Transverse colon (tissue), 4 donors: ENCODE results near the gene DLG4. TPM values are rescaled to one million over a fixed set of nuclear protein-coding genes. Genes with fewer than 3 reads are reported as not detected.
A peak's percentile ranks its signal among the peaks of the same experiment; 100 is the strongest.

Experiments
- DNase-seq: peaks from one replicate; pipeline ENCODE4 v3.0.0-alpha.2; 2019
- H3K27ac ChIP-seq, 4 donors: fragments of 200-600 bp; sonication (generic); 2 replicates each; pipeline ENCODE4 v1.5.1; 2016 to 2018; ENCODE audit warnings: inconsistent platforms in 4 of 4
- H3K27me3 ChIP-seq: fragments of 200-600 bp; sonication (generic); 2 replicates; pipeline ENCODE4 v1.5.1; 2017; ENCODE audit warnings: inconsistent platforms
- H3K36me3 ChIP-seq, 4 donors: fragments of 200-600 bp; sonication (generic); 2 replicates each; pipeline ENCODE4 v1.5.1; 2017 to 2019; ENCODE audit warnings: inconsistent platforms in 4 of 4
- H3K4me1 ChIP-seq, 4 donors: fragments of 200-600 bp; sonication (generic); 2 replicates each; pipeline ENCODE4 v1.5.1; 2017 to 2020; ENCODE audit warnings: inconsistent platforms in 4 of 4
- H3K4me3 ChIP-seq, 4 donors: fragments of 200-600 bp; sonication (generic); 1 replicate in 1 of 4; 2 replicates in 3 of 4; pipeline versions ENCODE4 v1.5.1 to v1.6.1; 2017 to 2019; ENCODE audit warnings: inconsistent platforms in 4 of 4
- H3K9me3 ChIP-seq, 2 donors: fragments of 200-600 bp; sonication (generic); 2 replicates each; pipeline ENCODE4 v1.5.1; 2017 to 2019; ENCODE audit warnings: inconsistent platforms in 2 of 2
- EP300 ChIP-seq: sonication (generic); formaldehyde crosslinking; IDR thresholded peaks from one replicate; pipeline ENCODE4 v1.6.1; 2017; ENCODE audit warnings: antibody characterized with exemption, low read depth
- POLR2A ChIP-seq: fragments of 450-650 bp; IDR thresholded peaks from one replicate; pipeline ENCODE4 v1.6.1; 2016; ENCODE audit warnings: antibody characterized with exemption, mild to moderate bottlenecking, moderate library complexity
- POLR2AphosphoS5 ChIP-seq, 3 donors: sonication (generic); formaldehyde crosslinking; IDR thresholded peaks; one replicate each; pipeline ENCODE4 v1.6.1; 2016; ENCODE audit warnings: antibody characterized with exemption in 3 of 3
- WGBS, 2 donors: methylation state at CpG; one replicate each; pipeline ENCODE4 v1.1.5; 2018; ENCODE audit warnings: low coverage in 1 of 2; 5-methylcytosine and 5-hydroxymethylcytosine counted together
- in situ Hi-C, 4 donors: fragments of 200-750 bp; cut with MboI; loops; one replicate each; pipeline versions ENCODE4 v1.15.0 to v1.15.1; 2017; ENCODE audit warnings: low sequenced_read_pairs in 3 of 4, low pct_ligation_motif_present in 1 of 4, low pct_unique_long_range_greater_than_20kb in 1 of 4
- intact Hi-C: fragments of 100-400 bp; cut with DNase I; formaldehyde crosslinking; loops from one replicate; pipeline ENCODE4 v1.15.1; 2023; ENCODE audit warnings: low total_unique reads
- total RNA-seq, 4 donors: library from RNA; depleted of rRNA; stranded (reverse); fragments of >200 nt; gene quantifications; one replicate each; pipeline ENCODE4 v1.1.0, GENCODE V29; 2016
- TF ChIP-seq, protein P1 (sequence below), 5 experiments: fragments of 200-600 bp in 3 of 5; fragments of 450-650 bp in 2 of 5; sonication (generic) in 3 of 5; IDR thresholded peaks; 1 replicate in 2 of 5; 2 replicates in 3 of 5; pipeline ENCODE4 v1.5.1; 2016 to 2017; ENCODE audit warnings: antibody characterized with exemption in 5 of 5, inconsistent platforms in 3 of 5, mild to moderate bottlenecking in 2 of 5, moderate library complexity in 1 of 5

DLG4 gene
- total RNA-seq, 4 donors from 2014 or later = 2.4 to 15.7 (median 6.1) TPM

DNA sequence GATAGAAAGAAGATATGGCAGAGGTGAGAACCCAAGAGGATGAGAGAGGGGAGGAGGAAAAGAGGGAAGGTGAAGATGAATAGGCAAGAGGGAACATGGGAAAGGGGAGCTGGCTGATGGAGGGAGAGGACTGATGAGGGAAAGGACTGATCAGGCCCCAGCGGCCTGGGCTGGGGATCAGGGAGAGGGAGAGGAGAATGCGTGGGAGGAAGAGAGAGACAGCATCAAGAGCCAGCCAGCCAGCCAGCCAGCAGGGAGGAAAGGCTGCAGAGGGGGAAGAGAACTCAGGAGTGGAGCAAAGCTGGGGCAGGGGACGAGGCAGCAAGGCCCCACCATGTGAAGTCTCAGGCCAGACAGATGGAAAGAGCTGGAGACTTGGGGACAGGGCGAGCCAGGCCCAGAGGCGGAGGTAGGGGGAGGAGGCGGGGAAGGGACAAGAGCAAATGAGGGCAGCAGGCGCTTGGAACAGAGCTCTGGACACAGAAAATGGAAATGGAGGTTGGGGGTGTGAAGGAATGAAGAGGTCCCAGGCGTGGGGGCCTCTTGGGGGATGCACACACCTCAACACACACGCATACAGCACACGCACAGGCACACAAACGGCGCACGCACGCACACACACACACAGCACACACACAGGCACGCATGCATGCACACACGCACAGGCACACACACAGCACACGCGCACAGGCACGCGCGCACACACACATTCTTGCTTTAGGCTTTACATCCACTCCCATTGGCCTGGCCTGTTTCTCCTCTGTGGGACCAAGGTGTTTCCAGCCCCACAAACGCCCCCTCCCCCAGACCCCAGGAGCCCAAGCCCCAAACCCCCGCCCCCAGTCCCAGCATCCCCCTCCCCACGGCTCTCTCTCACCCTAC, 12.3 kb downstream of the DLG4 start:
- Histone ChIP-seq H3K36me3 (no peaks in the 10 kb centered on the region), H3K4me1 (peaks cover 3 to 15% (median 7%) of the 10 kb centered on the region in 4 donors), H3K27ac (peak overlapping the region in 1 of 4 donors; percentile 15), H3K9me3 (no peaks in the 10 kb centered on the region), H3K27me3 (no peaks in the 10 kb centered on the region), H3K4me3 (no peak overlapping the region)
- in situ Hi-C loops = no loop called here
- WGBS, 2 donors = 78 to 85% methylated on average over 3 to 23 of the region's 24 CpGs
- DNase-seq = no peak
- intact Hi-C loops = no loop called here
- TF ChIP-seq POLR2A (no peak), EP300 (no peak), POLR2AphosphoS5 (IDR thresholded peaks at IDR 0.05) (no peak)
- TF ChIP-seq, protein P1, sequence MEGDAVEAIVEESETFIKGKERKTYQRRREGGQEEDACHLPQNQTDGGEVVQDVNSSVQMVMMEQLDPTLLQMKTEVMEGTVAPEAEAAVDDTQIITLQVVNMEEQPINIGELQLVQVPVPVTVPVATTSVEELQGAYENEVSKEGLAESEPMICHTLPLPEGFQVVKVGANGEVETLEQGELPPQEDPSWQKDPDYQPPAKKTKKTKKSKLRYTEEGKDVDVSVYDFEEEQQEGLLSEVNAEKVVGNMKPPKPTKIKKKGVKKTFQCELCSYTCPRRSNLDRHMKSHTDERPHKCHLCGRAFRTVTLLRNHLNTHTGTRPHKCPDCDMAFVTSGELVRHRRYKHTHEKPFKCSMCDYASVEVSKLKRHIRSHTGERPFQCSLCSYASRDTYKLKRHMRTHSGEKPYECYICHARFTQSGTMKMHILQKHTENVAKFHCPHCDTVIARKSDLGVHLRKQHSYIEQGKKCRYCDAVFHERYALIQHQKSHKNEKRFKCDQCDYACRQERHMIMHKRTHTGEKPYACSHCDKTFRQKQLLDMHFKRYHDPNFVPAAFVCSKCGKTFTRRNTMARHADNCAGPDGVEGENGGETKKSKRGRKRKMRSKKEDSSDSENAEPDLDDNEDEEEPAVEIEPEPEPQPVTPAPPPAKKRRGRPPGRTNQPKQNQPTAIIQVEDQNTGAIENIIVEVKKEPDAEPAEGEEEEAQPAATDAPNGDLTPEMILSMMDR (IDR thresholded peaks at IDR 0.05) = no peak

DNA sequence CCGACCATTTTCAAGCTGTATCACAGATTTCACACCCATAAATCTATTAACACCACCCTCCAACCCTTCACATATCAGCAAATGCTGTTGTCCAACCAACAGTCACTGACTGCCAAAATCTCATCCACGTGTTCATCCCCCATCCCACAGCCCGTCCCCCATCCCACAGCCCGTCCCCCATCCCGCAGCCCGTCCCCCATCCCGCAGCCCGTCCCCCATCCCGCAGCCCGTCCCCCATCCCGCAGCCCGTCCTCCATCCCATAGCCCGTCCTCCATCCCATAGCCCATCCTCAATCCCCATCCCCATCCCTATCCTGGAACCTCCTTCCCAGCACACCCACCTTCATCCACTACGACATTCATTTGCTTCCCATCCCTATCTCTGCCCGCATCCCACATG, 14.1 kb downstream of the DLG4 start:
- Histone ChIP-seq H3K4me3 (peak overlapping the region in 3 of 4 donors; percentile 24 to 49 (median 38)), H3K9me3 (no peaks in the 10 kb centered on the region), H3K27ac (peak overlapping the region; percentile 51 to 73 (median 60)), H3K4me1 (peaks cover 3 to 15% (median 5%) of the 10 kb centered on the region in 4 donors), H3K36me3 (no peaks in the 10 kb centered on the region), H3K27me3 (no peaks in the 10 kb centered on the region)
- in situ Hi-C loops = no loop called here
- WGBS, 2 donors = 41 to 62% methylated on average over 6 to 15 of the region's 15 CpGs
- DNase-seq = no peak
- intact Hi-C loops = no loop called here
- TF ChIP-seq EP300 (no peak), POLR2A (no peak), POLR2AphosphoS5 (IDR thresholded peaks at IDR 0.05) (no peak)
- TF ChIP-seq, protein P1 (IDR thresholded peaks at IDR 0.05) = no peak

DNA sequence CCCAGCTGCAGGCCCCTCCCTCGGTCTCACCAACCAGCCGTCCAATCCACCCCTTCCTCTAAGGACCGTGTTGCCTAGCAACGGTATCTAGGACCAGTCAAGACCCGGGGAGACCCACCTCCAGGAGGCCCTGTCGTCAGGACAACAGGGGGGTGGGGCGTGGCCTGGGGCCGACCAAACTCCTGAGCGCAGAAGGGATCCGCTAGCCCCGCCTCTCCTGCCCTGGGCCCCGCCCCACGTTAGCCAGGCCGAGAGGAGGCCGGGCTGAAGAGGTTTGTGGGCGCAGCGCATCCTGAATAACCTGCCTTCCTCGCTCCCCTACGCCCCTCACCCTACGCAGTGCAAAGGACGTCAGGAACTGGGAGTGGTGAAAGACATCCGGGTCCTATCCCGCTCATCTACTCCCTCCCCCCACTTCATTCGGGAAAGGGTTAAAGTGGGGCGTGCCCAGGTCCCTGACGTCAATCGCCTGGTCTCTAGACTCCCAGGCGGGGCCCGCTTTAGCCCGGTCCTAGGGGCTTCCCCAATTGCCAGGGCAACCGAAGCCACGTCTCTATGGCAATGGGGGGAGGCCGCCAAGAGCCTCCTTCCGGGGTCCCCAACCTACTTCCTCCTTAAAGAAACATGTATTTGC, 14.7 kb downstream of the DLG4 start:
- Histone ChIP-seq H3K9me3 (no peaks in the 10 kb centered on the region), H3K27me3 (no peaks in the 10 kb centered on the region), H3K4me1 (peaks cover 3 to 15% (median 5%) of the 10 kb centered on the region in 4 donors), H3K4me3 (peak overlapping the region; percentile 22 to 49 (median 31)), H3K27ac (peak overlapping the region; percentile 51 to 73 (median 60)), H3K36me3 (no peaks in the 10 kb centered on the region)
- in situ Hi-C loops (no loop called here), intact Hi-C loops (no loop called here)
- DNase-seq = peak; percentile 87
- 1% methylated on average over 25 of the region's 34 CpGs; no CpG with 5 or more reads in 1 of the 2 donors for WGBS, 2 donors
- TF ChIP-seq POLR2AphosphoS5 (IDR thresholded peaks at IDR 0.05) (peak in 1 of 3 donors; percentile 9), EP300 (no peak)

DNA sequence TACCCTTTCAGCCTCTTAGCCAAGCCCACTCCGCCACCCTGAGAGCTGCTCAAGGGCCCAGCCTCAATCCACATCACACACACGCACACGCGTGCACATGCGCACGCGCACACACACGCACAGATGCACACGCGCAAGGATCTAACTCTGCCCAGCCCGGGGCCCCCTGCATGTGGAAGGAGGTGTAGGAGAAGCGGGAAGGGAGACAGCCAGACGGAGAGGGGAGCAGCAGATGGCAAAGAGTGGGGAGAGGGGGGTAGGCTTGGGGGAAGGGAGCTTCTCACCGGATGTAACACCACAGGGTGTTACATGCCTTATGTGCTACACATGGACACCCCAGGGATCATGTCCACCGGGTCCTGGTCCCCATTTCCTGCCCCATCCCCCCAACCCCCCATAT, 15.3 kb downstream of the DLG4 start:
- Histone ChIP-seq H3K4me3 (peak overlapping the region in 1 of 4 donors; percentile 49), H3K27me3 (no peaks in the 10 kb centered on the region), H3K36me3 (no peaks in the 10 kb centered on the region), H3K4me1 (peaks cover 3 to 15% (median 5%) of the 10 kb centered on the region in 4 donors), H3K27ac (peak overlapping the region; percentile 51 to 73 (median 60)), H3K9me3 (no peaks in the 10 kb centered on the region)
- in situ Hi-C loops (no loop called here), intact Hi-C loops (no loop called here)
- 76% methylated on average over 15 of the region's 15 CpGs; no CpG with 5 or more reads in 1 of the 2 donors for WGBS, 2 donors
- TF ChIP-seq EP300 (no peak), POLR2A (no peak), POLR2AphosphoS5 (IDR thresholded peaks at IDR 0.05) (no peak)
- TF ChIP-seq, protein P1 (IDR thresholded peaks at IDR 0.05) = no peak
- no peak for DNase-seq
